GM13977 (cell line): Measurements from ENCODE around the gene PADI1.

Source experiments
- DNase-seq: peaks from one replicate; pipeline ENCODE4 v3.0.0; 2012; ENCODE audit warnings: low spot score
- CTCF ChIP-seq: IDR thresholded peaks from 2 replicates; pipeline ENCODE4 v1.5.1; 2012; ENCODE audit warnings: mild to moderate bottlenecking, control low read depth; ENCODE audit not compliant: insufficient read depth; ENCODE audit errors: extremely low read depth, missing control alignments
- in situ Hi-C: fragments of 300-500 bp; cut with MboI; formaldehyde crosslinking; loops from one replicate; pipeline ENCODE4 v1.12.0; 2022; ENCODE audit warnings: low sequenced_read_pairs, low pct_unique_long_range_greater_than_20kb, mixed read lengths, inconsistent platforms; ENCODE audit not compliant: unreplicated experiment

The PADI1 gene

DNA sequence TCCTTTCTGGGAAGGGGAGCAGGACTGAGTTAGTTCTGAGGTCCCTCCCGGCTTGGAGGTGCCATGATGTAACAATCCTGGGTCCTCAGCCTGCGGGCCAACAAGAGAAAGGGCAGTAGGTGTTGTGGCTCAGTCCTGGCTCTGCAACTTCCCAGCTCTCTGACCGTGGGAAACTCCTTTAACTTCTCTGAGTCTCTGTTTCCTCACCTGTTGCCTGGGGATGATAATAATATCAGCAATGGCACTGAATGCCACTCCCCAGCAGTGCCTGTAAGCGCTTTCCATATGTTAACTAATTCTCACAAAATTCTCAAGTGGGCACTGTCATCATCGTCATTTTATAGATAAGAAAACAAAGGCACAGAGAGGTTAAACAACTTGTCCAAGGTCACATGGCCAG lies 46.3 kb downstream of the PADI1 start:
- in situ Hi-C loops: no loop called here
- no peak for TF ChIP-seq CTCF
- DNase-seq: no peak

GRCh38 chr1:17251701-17252376 lies 46.9 kb downstream of the PADI1 start:
- DNase-seq: no peak
- TF ChIP-seq CTCF: no peak
- in situ Hi-C loops: no loop called here

DNA sequence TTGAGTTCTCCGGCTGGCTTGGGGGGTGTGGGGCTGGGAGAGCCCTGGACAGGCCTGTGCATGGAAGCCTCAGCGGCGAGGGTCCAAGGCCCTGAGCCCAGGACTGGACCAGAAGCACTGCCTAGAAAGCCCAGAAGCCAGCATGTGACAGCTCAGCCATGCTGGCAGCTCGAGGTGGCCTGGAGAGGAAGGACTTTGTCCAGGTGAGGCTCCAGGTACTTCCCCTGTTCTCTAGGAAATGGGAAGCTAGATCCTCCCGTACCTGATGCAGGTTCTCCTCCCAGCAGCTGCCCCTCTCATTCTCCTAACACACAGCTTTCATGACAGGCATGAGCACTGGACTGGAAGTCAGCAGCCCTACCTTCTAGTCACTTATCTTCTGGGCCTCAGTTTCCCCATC lies 50.4 kb downstream of the PADI1 start:
- TF ChIP-seq CTCF: no peak
- in situ Hi-C loops: no loop called here
- DNase-seq: no peak

- in situ Hi-C loops: no loop called here
- DNase-seq: no peak
- TF ChIP-seq CTCF: no peak
Observed at GRCh38 chr1:17258116-17258757, 53.3 kb downstream of the PADI1 start.

GRCh38 chr1:17258758-17259130 lies 53.8 kb downstream of the PADI1 start:
- in situ Hi-C loops: no loop called here
- DNase-seq: no peak
- no peak for TF ChIP-seq CTCF

DNA sequence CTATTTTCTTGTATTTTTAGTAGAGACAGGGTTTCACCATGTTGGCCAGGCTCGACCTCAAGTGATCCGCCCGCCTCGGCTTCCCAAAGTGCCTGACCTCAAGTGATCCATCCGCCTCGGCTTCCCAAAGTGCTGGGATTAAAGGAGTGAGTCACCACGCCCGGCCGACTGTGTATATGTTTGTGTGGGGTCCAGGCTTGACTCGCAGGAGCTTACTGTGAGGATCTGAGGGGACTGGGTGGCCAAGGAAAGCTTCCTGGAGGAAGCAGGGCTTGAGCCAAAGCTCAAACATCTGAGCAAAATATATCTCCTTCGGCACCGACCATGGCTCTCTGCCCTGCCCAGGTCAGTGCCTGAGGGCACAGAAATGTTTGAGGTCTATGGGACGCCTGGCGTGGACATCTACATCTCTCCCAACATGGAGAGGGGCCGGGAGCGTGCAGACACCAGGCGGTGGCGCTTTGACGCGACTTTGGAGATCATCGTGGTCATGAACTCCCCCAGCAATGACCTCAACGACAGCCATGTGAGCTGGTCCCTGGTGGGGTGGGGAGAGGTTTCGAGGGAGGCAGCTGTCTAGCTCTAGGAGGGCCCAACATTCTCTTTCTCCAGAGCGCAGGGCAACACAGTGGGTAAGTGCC lies 54.4 kb downstream of the PADI1 start:
- in situ Hi-C loops: no loop called here
- no peak for TF ChIP-seq CTCF
- DNase-seq: no peak
